HL-60/S4 (cell line): Measurements from ENCODE around the gene IQSEC1.

Experiments used
- in situ Hi-C: fragments of 300-500 bp; cut with MboI; formaldehyde crosslinking; loops from 2 replicates; pipeline ENCODE4 v1.14.3; 2022; ENCODE audit warnings: low sequenced_read_pairs

The IQSEC1 gene

GRCh38 chr3:13107661-13108060, 34.4 kb upstream of the IQSEC1 start:
- in situ Hi-C loops, result no loop called here

- in situ Hi-C loops, result no loop called here
Measured at GRCh38 chr3:13106308-13107001, 33.2 kb upstream of the IQSEC1 start.

DNA sequence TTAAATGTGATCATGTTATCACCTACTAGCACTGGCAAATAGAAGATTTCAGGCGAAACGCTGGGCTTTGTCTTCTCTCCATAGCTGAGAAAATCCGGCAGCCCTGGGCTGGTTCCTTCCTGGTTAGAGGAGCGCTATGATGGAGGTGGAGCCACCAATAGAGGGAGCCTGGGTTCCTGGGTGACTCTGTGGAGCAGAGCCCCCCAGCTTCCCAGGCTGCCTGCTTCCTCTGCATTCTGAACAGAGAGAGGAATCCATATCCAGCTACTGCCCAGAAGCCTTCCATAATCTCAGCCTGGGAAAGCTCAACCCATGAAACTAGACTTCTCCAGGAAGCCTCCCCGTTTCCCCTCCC, 32.6 kb upstream of the IQSEC1 start:
- in situ Hi-C loops, result no loop called here

GRCh38 chr3:13105181-13105895, 32.1 kb upstream of the IQSEC1 start:
- in situ Hi-C loops, result no loop called here

DNA sequence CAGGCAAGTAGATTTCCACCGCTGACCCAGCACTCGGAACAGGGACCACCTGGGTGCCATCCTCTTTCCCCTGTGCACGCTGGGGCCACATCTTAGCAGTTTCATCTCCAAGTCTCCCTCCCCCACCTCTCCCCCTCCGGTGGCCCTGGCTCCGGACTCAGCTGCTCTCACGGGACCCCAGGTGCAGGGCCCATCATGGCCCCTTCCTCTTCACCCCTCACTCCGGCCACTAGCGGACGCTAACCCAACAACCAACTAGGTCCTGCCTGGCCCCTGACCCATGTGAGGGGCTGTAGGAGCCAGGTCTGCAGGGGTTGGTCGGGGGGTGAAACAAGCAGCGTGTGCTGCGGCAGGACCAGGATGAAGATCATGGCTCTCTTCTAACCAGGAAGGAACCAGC, 31.3 kb upstream of the IQSEC1 start:
- in situ Hi-C loops, result no loop called here

DNA sequence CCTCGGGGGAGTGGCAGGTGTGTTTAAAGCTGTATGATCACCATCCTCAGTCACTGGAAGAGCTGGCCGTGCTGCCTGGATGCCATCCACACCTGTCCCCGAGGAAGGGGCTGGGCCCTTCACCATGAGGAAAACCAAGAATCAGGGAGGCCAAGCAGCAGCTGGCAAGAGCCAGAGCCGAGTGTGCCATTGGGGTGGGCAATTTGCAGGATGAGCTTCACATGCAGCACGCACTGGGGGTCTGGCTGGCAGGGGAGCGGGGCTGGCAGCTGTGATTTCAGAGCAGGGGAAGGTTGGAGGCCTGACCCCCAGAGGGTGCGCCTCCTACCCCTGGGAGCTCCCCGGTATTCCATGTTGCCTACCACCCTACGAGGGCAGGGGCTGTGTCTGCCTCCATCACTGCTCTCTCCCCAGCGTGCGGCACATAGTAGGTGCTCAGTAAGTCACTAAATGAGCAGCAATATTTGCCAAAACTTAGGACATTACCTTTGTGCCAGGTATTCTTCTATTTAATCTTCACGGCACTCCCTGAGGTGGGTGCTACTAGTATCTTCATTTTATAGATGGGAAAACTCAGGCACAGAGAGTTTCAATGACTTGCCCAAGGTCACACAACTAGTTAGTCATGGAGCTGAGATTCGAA, 30.3 kb upstream of the IQSEC1 start:
- in situ Hi-C loops, result no loop called here

GRCh38 chr3:13102386-13103345, 29.4 kb upstream of the IQSEC1 start:
- in situ Hi-C loops, result no loop called here

- in situ Hi-C loops, result no loop called here
Measured at GRCh38 chr3:13099707-13100106, 26.5 kb upstream of the IQSEC1 start.

- in situ Hi-C loops, result no loop called here
Measured at GRCh38 chr3:13098192-13098988, 25.2 kb upstream of the IQSEC1 start.

GRCh38 chr3:13096356-13096755, 23.1 kb upstream of the IQSEC1 start:
- in situ Hi-C loops, result no loop called here

- in situ Hi-C loops, result no loop called here
Measured at GRCh38 chr3:13095408-13095937, 22.2 kb upstream of the IQSEC1 start.

DNA sequence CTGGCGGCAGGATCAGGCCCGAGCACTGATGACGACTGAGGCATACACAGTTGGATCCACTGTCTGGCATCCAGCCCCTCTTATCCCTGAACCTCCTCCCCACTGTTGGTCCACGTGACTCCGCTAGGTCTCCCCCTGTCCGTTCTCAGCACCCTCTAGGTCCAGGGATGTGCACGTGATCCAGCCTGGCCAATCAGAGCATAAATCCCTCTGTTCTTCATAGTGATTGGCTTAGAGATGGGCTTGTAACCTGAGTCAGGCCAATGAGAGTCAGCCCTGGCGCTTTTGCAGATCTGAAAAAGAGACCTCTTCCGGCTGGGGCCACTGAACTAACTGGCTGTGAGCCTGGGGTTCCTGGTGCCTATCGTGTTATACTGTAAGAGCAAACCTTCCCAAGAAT, 20.5 kb upstream of the IQSEC1 start:
- in situ Hi-C loops, result no loop called here

GRCh38 chr3:13092621-13093617, 19.7 kb upstream of the IQSEC1 start:
- in situ Hi-C loops, result no loop called here

GRCh38 chr3:13091898-13092611, 18.8 kb upstream of the IQSEC1 start:
- in situ Hi-C loops, result no loop called here

- in situ Hi-C loops, result loop anchor here (5.0 kb wide), 1 partner anchor 369 kb away; no protein-coding TSS in a partner anchor
Measured at GRCh38 chr3:13088028-13089006, 15.1 kb upstream of the IQSEC1 start.

DNA sequence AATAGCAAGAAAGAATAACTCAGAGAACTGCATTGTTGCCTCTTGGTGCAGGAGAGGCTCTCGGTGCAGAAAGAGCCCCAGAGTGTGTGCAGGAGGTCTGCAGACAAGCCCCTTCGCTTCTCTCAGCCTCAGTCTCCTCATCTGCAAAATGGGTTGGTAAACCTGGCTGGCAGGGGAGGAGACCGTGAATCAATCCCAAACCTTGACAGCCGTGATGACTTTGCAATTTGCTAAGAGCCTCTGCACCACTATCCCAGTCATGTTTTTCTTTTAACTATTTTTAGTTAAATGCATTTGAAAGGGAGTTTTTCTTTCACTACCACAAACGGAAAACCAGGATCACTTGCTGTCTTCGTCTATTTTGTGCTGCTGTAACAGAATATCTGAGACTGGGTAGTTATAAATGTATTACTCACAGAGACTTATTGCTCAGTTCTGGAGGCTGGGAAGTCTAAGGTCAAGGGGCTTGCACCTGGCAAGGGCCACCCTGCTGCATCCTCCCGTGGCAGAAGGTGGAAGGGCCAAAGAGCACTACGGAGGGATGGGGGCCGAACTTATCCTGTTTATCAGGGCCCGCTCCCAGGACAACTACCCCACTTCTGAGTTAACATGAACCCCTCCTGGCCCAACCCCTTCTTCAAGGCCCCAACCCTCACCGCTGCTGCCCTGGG, 14.2 kb upstream of the IQSEC1 start:
- in situ Hi-C loops, result loop anchor here (5.0 kb wide), 1 partner anchor 370 kb away; no protein-coding TSS in a partner anchor
